HCT116 (cell line): ENCODE results near the gene PPP1R13L. TPM values are rescaled to one million over a fixed set of nuclear protein-coding genes. Genes with fewer than 3 reads are reported as not detected.

Experiments used
- ATAC-seq: fragments of 200-7000 bp; cut with Tn5 transposase; 2 replicates; pipeline ENCODE4 v1.9.1; 2020; ENCODE audit warnings: mild to moderate bottlenecking, moderate library complexity
- BruUV-seq: library from RNA; stranded (reverse); fragments of 400-500 nt; replicated peaks from 2 replicates; lab custom pipeline; 2021; lab: Mats Ljungman, UMichigan
- CTCF ChIA-PET: fragments of 300-600 bp; sonication (Branson Sonifier 250); formaldehyde crosslinking; loops from one replicate; lab custom pipeline; 2021; ENCODE audit warnings: antibody characterized with exemption; lab: Charles Lee
- POLR2A ChIA-PET: fragments of 300-600, 350-600 bp; sonication (Branson Sonifier 250); formaldehyde crosslinking; loops from one replicate; lab custom pipeline; 2021; ENCODE audit warnings: antibody characterized with exemption; lab: Charles Lee
- RAD21 ChIA-PET, 2 experiments: fragments of 300-600 bp; sonication (Branson Sonifier 250); formaldehyde crosslinking; loops; one replicate each; lab custom pipeline; 2023; ENCODE audit warnings: low total read pairs in 2 of 2; ENCODE audit not compliant: uncharacterized antibody in 2 of 2, unreplicated experiment in 2 of 2, low non-redundant PET in 1 of 2; lab: Charles Lee
- DNase-seq: peaks from one replicate; pipeline ENCODE4 v3.0.0-alpha.2; 2010; ENCODE audit warnings: low read depth, low spot score
- H2AFZ ChIP-seq: fragments of 200-600 bp; shearing (Covaris generic), sonication (generic); 2 replicates; pipeline ENCODE4 v1.6.1; 2017; ENCODE audit warnings: low read depth, mixed run types, mixed read lengths, antibody characterized with exemption, low read length; ENCODE audit not compliant: poor library complexity, severe bottlenecking
- H3K27ac ChIP-seq: 2 replicates; pipeline ENCODE4 v1.5.1; 2012; ENCODE audit warnings: low read depth, low read length
- H3K27me3 ChIP-seq: fragments of 200-600 bp; sonication (generic); 2 replicates; pipeline ENCODE4 v1.6.1; 2016; ENCODE audit warnings: mixed run types, low read length, mixed read lengths; ENCODE audit not compliant: insufficient read depth
- H3K36me3 ChIP-seq, 2 experiments: fragments of 200-500 bp in 1 of 2; fragments of 200-600 bp in 1 of 2; sonication (Bioruptor generic) in 1 of 2; sonication (generic) in 1 of 2; 2 replicates each; pipeline versions ENCODE4 v1.5.1 to v1.6.1; 2014 to 2016; ENCODE audit warnings: low read length in 2 of 2, inconsistent platforms in 1 of 2, mixed read lengths in 1 of 2, mixed run types in 1 of 2; ENCODE audit not compliant: insufficient read depth in 2 of 2, control insufficient read depth in 1 of 2
- H3K4me1 ChIP-seq, 2 experiments: fragments of 200-600 bp in 1 of 2; sonication (generic) in 1 of 2; 2 replicates each; pipeline versions ENCODE4 v1.5.1 to v1.6.1; 2012 to 2017; ENCODE audit warnings: low read length in 2 of 2, inconsistent platforms in 1 of 2, mild to moderate bottlenecking in 1 of 2, mixed read lengths in 1 of 2, mixed run types in 1 of 2, moderate library complexity in 1 of 2; ENCODE audit not compliant: insufficient read depth in 2 of 2, control insufficient read depth in 1 of 2
- H3K4me2 ChIP-seq: fragments of 200-600 bp; sonication (generic); 2 replicates; pipeline ENCODE4 v1.6.1; 2017; ENCODE audit warnings: mixed run types, low read length, mixed read lengths
- H3K4me3 ChIP-seq, 2 experiments: fragments of 200-600 bp in 1 of 2; sonication (generic) in 1 of 2; replicated peaks in 1 of 2; 2 replicates each; pipeline ENCODE4 v1.5.1; 2011 to 2016; ENCODE audit warnings: low read length in 2 of 2, control low read depth in 1 of 2, low read depth in 1 of 2, mild to moderate bottlenecking in 1 of 2, mixed read lengths in 1 of 2, mixed run types in 1 of 2
- H3K79me2 ChIP-seq: fragments of 200-600 bp; sonication (generic); 2 replicates; pipeline ENCODE4 v1.6.1; 2017; ENCODE audit warnings: mild to moderate bottlenecking, mixed run types, low read length, moderate library complexity, mixed read lengths; ENCODE audit not compliant: insufficient read depth
- H3K9ac ChIP-seq: fragments of 200-600 bp; sonication (generic); 2 replicates; pipeline ENCODE4 v1.6.1; 2016; ENCODE audit warnings: low read length, mixed read lengths
- H3K9me2 ChIP-seq: fragments of 200-600 bp; sonication (generic), shearing (Covaris generic); 2 replicates; pipeline ENCODE4 v1.6.1; 2017; ENCODE audit warnings: mixed run types, mild to moderate bottlenecking, moderate library complexity; ENCODE audit not compliant: insufficient read depth
- H3K9me3 ChIP-seq, 2 experiments: fragments of 200-500 bp in 1 of 2; fragments of 200-600 bp in 1 of 2; sonication (Bioruptor generic) in 1 of 2; sonication (generic) in 1 of 2; 2 replicates each; pipeline ENCODE4 v1.6.1; 2014 to 2017; ENCODE audit warnings: low read length in 2 of 2, mixed read lengths in 2 of 2, inconsistent platforms in 1 of 2, low read depth in 1 of 2, mild to moderate bottlenecking in 1 of 2, mixed run types in 1 of 2, moderate library complexity in 1 of 2; ENCODE audit not compliant: control insufficient read depth in 1 of 2, insufficient read depth in 1 of 2
- H4K20me1 ChIP-seq: fragments of 200-600 bp; sonication (generic), shearing (Covaris generic); 2 replicates; pipeline ENCODE4 v1.6.1; 2017; ENCODE audit warnings: mixed run types, mild to moderate bottlenecking, moderate library complexity; ENCODE audit not compliant: insufficient read depth
- ATF3 ChIP-seq: IDR thresholded peaks from 2 replicates; pipeline ENCODE4 v1.6.1; 2012
- CTCF ChIP-seq, 3 experiments: fragments of 200-600 bp in 1 of 3; sonication (generic) in 1 of 3; IDR thresholded peaks in 2 of 3; conservative IDR thresholded peaks in 1 of 3; 2 replicates each; pipeline ENCODE4 v1.5.1; 2012 to 2017; ENCODE audit warnings: low read depth in 2 of 3, low read length in 2 of 3, antibody characterized with exemption in 1 of 3, borderline replicate concordance in 1 of 3, control low read depth in 1 of 3, mild to moderate bottlenecking in 1 of 3, mixed read lengths in 1 of 3, mixed run types in 1 of 3, moderate library complexity in 1 of 3; ENCODE audit not compliant: insufficient read depth in 1 of 3
- EGR1 ChIP-seq: IDR thresholded peaks from 2 replicates; pipeline ENCODE4 v1.6.1; 2012; ENCODE audit warnings: low read depth
- EZH2 ChIP-seq: fragments of 200-600 bp; sonication (generic); IDR thresholded peaks from 2 replicates; pipeline ENCODE4 v1.6.1; 2017; ENCODE audit warnings: antibody characterized with exemption, mixed run types
- FOSL1 ChIP-seq: IDR thresholded peaks from 2 replicates; pipeline ENCODE4 v1.6.1; 2012; ENCODE audit warnings: low read depth
- JUND ChIP-seq: IDR thresholded peaks from 2 replicates; pipeline ENCODE4 v1.6.1; 2012
- MAX ChIP-seq: IDR thresholded peaks from 2 replicates; pipeline ENCODE4 v1.6.1; 2012
- POLR2A ChIP-seq: IDR thresholded peaks from 2 replicates; pipeline ENCODE4 v1.7.0; 2011; ENCODE audit warnings: borderline replicate concordance; ENCODE audit not compliant: insufficient read depth, insufficient read length; ENCODE audit errors: extremely low read depth
- POLR2AphosphoS5 ChIP-seq: IDR thresholded peaks from 2 replicates; pipeline ENCODE4 v1.6.1; 2011; ENCODE audit warnings: mild to moderate bottlenecking, low read depth, low read length, moderate library complexity
- REST ChIP-seq: IDR thresholded peaks from 2 replicates; pipeline ENCODE4 v1.6.1; 2012; ENCODE audit warnings: low read depth
- SP1 ChIP-seq: IDR thresholded peaks from 2 replicates; pipeline ENCODE4 v1.6.1; 2012; ENCODE audit warnings: low read depth
- SRF ChIP-seq: IDR thresholded peaks from 2 replicates; pipeline ENCODE4 v1.6.1; 2012; ENCODE audit warnings: low read depth
- TCF7L2 ChIP-seq: IDR thresholded peaks from 2 replicates; pipeline ENCODE4 v1.7.0; 2011; ENCODE audit warnings: borderline replicate concordance, inconsistent platforms; ENCODE audit not compliant: insufficient read depth, insufficient read length; ENCODE audit errors: extremely low read depth
- ZBTB33 ChIP-seq: IDR thresholded peaks from 2 replicates; pipeline ENCODE4 v1.6.1; 2011; ENCODE audit warnings: mild to moderate bottlenecking, low read length, moderate library complexity; ENCODE audit not compliant: insufficient replicate concordance; ENCODE audit errors: extremely low read depth
- ZFX ChIP-seq: fragments of 450-650 bp; IDR thresholded peaks from 2 replicates; pipeline ENCODE4 v1.6.1; 2017
- intact Hi-C: fragments of 100-400 bp; cut with micrococcal nuclease; formaldehyde crosslinking; loops from 2 replicates; pipeline ENCODE4 v1.10.0; 2022
- total RNA-seq: library from RNA; stranded (reverse); gene quantifications from one replicate; pipeline ENCODE4 v1.2.1, GENCODE V29; 2021; ENCODE audit not compliant: unreplicated experiment

PPP1R13L gene
- total RNA-seq, 1 experiment from 2014 or later: 89.1 TPM

GRCh38 chr19:45419895-45420294, 15.0 kb upstream of the PPP1R13L start:
- Histone ChIP-seq H3K9ac (no peak overlapping the region), H4K20me1 (no peaks in the 10 kb centered on the region), H2AFZ (no peak overlapping the region), H3K27ac (no peak overlapping the region), H3K9me2 (no peaks in the 10 kb centered on the region), H3K4me2 (no peak overlapping the region), H3K9me3 (no peaks in the 10 kb centered on the region), H3K36me3 (peaks cover 11 to 26% of the 10 kb centered on the region in 2 experiments; a peak in 3 of 4 replicates), H3K4me1 (peaks cover 18 to 59% of the 10 kb centered on the region in 2 experiments), H3K79me2 (peaks cover 35% of the 10 kb centered on the region), H3K4me3 (no peak overlapping the region), H3K27me3 (no peaks in the 10 kb centered on the region)
- ATAC-seq: no peak
- ChIA-PET CTCF (no interaction called here), RAD21 (no interaction called here), POLR2A (no interaction called here)
- no peak for DNase-seq
- intact Hi-C loops: no loop called here
- no TSS peak for BruUV-seq
- TF ChIP-seq ATF3 (no peak), POLR2A (no peak), EGR1 (no peak), EZH2 (no peak), FOSL1 (no peak), REST (no peak), MAX (no peak), JUND (no peak), TCF7L2 (no peak), CTCF (IDR thresholded peaks at IDR 0.05 in 2 of 3, conservative IDR thresholded peaks at IDR 0.05 in 1 of 3; ENCODE audit: borderline replicate concordance in 1 of 3, insufficient read depth in 1 of 3, low read depth in 2 of 3, low read length in 2 of 3) (no peak), ZFX (no peak), POLR2AphosphoS5 (no peak), SRF (no peak), SP1 (no peak), ZBTB33 (no peak)
